Measurements from ENCODE around the gene OR1D5. TPM values are rescaled to one million over a fixed set of nuclear protein-coding genes. Genes with fewer than 3 reads are reported as not detected.

The OR1D5 gene
- total RNA-seq, 3 donors from 2014 or later, result not detected

DNA sequence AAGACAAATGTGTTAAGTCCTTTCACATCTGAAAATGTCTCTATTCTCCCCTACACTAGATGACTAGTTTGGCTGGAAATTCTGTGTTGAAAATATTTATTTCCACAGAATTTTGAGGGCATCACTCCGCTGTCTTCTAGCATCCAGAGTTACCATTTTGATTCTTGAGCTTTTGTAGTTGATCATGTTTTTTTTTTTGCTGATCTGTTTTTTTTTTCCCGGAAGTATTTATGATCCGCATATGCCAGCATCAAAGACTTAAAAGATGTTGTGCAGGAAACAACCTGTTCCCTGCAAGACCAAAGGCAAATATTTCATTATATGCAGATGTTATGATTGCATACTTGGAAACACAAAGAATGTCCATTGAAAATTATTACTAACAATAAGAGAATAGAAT, 16.7 kb downstream of the OR1D5 start:
- Histone ChIP-seq H3K36me3 (ENCODE audit: low read depth) (no peaks in the 10 kb centered on the region), H3K9me3 (peaks cover 10% of the 10 kb centered on the region), H3K4me1 (ENCODE audit: low read depth) (no peaks in the 10 kb centered on the region), H3K4me3 (no peak overlapping the region)
- no peak for DNase-seq
- no peak for ATAC-seq
- intact Hi-C loops (cut with DNase I, micrococcal nuclease), result no loop called here
- TF ChIP-seq, protein P1, sequence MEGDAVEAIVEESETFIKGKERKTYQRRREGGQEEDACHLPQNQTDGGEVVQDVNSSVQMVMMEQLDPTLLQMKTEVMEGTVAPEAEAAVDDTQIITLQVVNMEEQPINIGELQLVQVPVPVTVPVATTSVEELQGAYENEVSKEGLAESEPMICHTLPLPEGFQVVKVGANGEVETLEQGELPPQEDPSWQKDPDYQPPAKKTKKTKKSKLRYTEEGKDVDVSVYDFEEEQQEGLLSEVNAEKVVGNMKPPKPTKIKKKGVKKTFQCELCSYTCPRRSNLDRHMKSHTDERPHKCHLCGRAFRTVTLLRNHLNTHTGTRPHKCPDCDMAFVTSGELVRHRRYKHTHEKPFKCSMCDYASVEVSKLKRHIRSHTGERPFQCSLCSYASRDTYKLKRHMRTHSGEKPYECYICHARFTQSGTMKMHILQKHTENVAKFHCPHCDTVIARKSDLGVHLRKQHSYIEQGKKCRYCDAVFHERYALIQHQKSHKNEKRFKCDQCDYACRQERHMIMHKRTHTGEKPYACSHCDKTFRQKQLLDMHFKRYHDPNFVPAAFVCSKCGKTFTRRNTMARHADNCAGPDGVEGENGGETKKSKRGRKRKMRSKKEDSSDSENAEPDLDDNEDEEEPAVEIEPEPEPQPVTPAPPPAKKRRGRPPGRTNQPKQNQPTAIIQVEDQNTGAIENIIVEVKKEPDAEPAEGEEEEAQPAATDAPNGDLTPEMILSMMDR (IDR thresholded peaks at IDR 0.05), result no peak

DNA sequence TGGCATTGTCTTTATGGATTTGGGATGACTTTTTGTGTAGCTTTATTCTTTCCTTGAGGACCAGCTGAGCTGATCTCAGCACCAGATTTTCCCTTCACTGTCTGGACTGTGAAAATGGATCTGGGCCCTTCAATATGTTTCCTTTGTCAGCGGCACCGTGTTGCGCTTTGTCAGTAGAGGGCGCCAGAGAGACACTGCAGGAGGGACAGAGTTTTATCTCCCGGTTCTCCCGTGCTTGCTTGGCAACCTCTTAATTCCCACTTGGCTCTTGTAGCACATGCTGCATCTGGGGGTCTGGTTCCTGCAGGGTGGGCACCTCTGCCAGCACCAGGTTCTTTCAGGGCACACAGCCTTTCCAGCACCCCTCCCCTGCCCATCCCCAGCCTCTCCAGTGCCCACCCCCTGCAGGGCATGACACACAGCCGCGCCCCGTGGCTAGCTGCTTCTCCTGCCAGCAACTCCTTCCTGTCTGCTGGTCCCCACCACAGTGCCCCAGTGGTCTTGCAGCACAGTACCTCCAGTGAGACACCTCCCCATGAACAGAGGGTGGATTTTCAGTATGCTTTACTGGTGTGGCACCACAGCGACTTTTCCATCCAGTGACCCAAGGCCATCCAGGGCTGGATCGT, 19.6 kb downstream of the OR1D5 start:
- Histone ChIP-seq H3K36me3 (ENCODE audit: low read depth) (no peaks in the 10 kb centered on the region), H3K4me1 (ENCODE audit: low read depth) (no peaks in the 10 kb centered on the region), H3K4me3 (no peak overlapping the region), H3K9me3 (peaks cover 10% of the 10 kb centered on the region)
- peak in 1 of 3 donors; percentile 25 for DNase-seq
- peak; percentile 26 for ATAC-seq
- TF ChIP-seq, protein P1 (IDR thresholded peaks at IDR 0.05), result no peak
- intact Hi-C loops (cut with DNase I, micrococcal nuclease), result no loop called here

DNA sequence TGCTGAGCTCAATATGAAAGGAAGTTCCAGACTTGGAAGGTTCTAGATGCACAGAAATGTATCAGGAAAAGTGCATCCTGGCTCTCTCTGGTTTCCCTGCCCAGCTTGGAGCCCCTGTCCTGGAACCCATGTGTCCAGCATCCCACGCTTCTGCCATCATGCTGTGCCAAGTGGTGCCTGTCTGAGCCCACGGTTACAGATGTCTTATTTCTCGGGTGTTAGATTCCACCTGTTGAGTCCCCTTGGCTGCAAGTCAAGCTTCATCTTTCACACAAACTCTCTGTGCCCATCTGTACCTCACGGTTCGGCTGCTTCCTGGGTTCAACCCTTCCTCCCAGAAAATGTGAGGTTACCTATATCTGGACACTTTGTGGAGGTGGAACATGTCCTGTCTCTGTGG, 22.5 kb downstream of the OR1D5 start:
- H3K4me1 ChIP-seq (ENCODE audit: low read depth), result no peaks in the 10 kb centered on the region
- no peak for DNase-seq
- intact Hi-C loops (cut with DNase I, micrococcal nuclease), result no loop called here
- peaks cover 10% of the 10 kb centered on the region for H3K9me3 ChIP-seq
- H3K36me3 ChIP-seq (ENCODE audit: low read depth), result no peaks in the 10 kb centered on the region
- no peak for ATAC-seq
- H3K4me3 ChIP-seq, result no peak overlapping the region
- TF ChIP-seq, protein P1 (IDR thresholded peaks at IDR 0.05), result no peak

DNA sequence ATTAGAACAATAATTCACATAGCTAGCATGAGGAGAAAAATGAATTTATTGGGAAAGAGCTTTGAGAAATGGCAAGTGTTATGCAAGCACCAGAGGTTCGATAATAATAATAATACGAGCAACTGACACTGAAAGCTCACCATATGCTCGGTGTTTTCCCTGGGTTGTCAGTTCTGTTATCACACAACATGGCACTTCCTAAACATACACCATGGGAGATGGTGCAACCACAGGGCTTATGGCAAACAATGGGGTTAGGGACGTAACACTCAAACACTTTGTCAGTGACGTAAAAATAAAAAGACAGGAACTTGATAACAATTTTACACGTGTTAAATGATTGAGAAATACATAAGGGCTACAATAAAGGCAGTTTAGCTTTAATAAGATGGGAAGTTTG, 23.7 kb downstream of the OR1D5 start:
- Histone ChIP-seq H3K9me3 (peaks cover 8% of the 10 kb centered on the region), H3K36me3 (ENCODE audit: low read depth) (no peaks in the 10 kb centered on the region), H3K4me3 (no peak overlapping the region), H3K4me1 (ENCODE audit: low read depth) (no peaks in the 10 kb centered on the region)
- DNase-seq, result no peak
- no peak for ATAC-seq
- intact Hi-C loops (cut with DNase I, micrococcal nuclease), result no loop called here
- TF ChIP-seq, protein P1 (IDR thresholded peaks at IDR 0.05), result no peak

GRCh38 chr17:3038941-3039340, 24.5 kb downstream of the OR1D5 start:
- Histone ChIP-seq H3K4me1 (ENCODE audit: low read depth) (no peaks in the 10 kb centered on the region), H3K4me3 (no peak overlapping the region), H3K36me3 (ENCODE audit: low read depth) (no peaks in the 10 kb centered on the region), H3K9me3 (peaks cover 3% of the 10 kb centered on the region)
- intact Hi-C loops (cut with DNase I, micrococcal nuclease), result no loop called here
- ATAC-seq (no peak), DNase-seq (no peak)
- TF ChIP-seq, protein P1 (IDR thresholded peaks at IDR 0.05), result no peak

- TF ChIP-seq, protein P1 (IDR thresholded peaks at IDR 0.05), result no peak
- no peaks in the 10 kb centered on the region for H3K4me1 ChIP-seq (ENCODE audit: low read depth)
- ATAC-seq (no peak), DNase-seq (no peak)
- H3K4me3 ChIP-seq, result no peak overlapping the region
- H3K9me3 ChIP-seq, result no peaks in the 10 kb centered on the region
- H3K36me3 ChIP-seq (ENCODE audit: low read depth), result no peaks in the 10 kb centered on the region
- intact Hi-C loops (cut with DNase I, micrococcal nuclease), result no loop called here
These were observed 26.1 kb downstream of the OR1D5 start for GRCh38 chr17:3037259-3037658.
